ENCODE data around the gene FADD. TPM values are rescaled to one million over a fixed set of nuclear protein-coding genes. Genes with fewer than 3 reads are reported as not detected.

Gene FADD
- total RNA-seq, 2 donors from 2014 or later: 7.1 to 11.1 TPM

DNA sequence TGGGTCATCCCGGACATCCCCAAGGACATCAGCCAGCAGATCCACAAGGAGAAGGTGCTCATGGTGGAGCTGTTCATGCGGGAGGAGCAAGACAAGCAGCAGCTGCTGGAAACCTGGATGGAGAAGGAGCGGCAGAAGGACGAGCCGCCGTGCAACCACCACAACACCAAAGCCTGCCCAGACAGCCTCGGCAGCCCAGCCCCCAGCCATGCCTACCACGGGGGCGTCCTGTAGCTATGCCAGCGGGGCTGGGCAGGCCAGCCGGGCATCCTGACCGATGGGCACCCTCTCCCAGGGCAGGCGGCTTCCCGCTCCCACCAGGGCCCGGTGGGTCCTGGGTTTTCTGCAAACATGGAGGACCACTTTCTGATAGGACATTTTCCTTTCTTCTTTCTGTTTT, 15.3 kb upstream of the FADD start:
- H3K4me3 ChIP-seq: no peak overlapping the region
- no peak for DNase-seq (ENCODE audit: low spot score)
- H3K9me3 ChIP-seq: no peaks in the 10 kb centered on the region
- H3K36me3 ChIP-seq: no peaks in the 10 kb centered on the region
- no peaks in the 10 kb centered on the region for H3K27me3 ChIP-seq
- no peak overlapping the region for H3K27ac ChIP-seq
- H3K4me1 ChIP-seq: no peaks in the 10 kb centered on the region
- TF ChIP-seq, protein P1, sequence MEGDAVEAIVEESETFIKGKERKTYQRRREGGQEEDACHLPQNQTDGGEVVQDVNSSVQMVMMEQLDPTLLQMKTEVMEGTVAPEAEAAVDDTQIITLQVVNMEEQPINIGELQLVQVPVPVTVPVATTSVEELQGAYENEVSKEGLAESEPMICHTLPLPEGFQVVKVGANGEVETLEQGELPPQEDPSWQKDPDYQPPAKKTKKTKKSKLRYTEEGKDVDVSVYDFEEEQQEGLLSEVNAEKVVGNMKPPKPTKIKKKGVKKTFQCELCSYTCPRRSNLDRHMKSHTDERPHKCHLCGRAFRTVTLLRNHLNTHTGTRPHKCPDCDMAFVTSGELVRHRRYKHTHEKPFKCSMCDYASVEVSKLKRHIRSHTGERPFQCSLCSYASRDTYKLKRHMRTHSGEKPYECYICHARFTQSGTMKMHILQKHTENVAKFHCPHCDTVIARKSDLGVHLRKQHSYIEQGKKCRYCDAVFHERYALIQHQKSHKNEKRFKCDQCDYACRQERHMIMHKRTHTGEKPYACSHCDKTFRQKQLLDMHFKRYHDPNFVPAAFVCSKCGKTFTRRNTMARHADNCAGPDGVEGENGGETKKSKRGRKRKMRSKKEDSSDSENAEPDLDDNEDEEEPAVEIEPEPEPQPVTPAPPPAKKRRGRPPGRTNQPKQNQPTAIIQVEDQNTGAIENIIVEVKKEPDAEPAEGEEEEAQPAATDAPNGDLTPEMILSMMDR (IDR thresholded peaks at IDR 0.05): no peak

DNA sequence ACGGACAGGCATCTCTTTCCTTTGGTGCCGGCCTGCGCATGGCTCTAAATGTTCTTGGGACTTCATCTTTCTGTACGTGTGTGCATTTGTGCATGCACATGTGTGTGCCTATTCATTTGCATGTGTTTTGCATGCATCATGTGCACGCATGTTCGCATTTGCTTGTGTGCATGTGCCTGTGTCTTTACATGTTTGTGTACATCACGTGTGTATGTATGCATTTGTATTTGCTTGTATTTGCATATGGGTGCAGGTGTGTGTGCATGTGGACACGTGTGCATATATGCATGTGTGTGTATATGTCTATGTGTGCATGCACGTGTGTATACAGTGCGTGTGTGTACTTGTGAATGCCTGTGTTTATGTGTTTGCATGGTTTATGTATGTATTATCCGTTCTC, 13.5 kb upstream of the FADD start:
- DNase-seq (ENCODE audit: low spot score): no peak
- TF ChIP-seq, protein P1 (IDR thresholded peaks at IDR 0.05): no peak
- Histone ChIP-seq H3K9me3 (no peaks in the 10 kb centered on the region), H3K4me1 (no peaks in the 10 kb centered on the region), H3K4me3 (no peak overlapping the region), H3K27ac (no peak overlapping the region), H3K36me3 (no peaks in the 10 kb centered on the region), H3K27me3 (no peaks in the 10 kb centered on the region)

GRCh38 chr11:70191495-70192140, 11.5 kb upstream of the FADD start:
- Histone ChIP-seq H3K27me3 (no peaks in the 10 kb centered on the region), H3K36me3 (no peaks in the 10 kb centered on the region), H3K4me3 (no peak overlapping the region), H3K4me1 (no peaks in the 10 kb centered on the region), H3K9me3 (no peaks in the 10 kb centered on the region), H3K27ac (no peak overlapping the region)
- TF ChIP-seq, protein P1 (IDR thresholded peaks at IDR 0.05): peak; percentile 89 to 97
- peak; percentile 79 for DNase-seq (ENCODE audit: low spot score)

- DNase-seq (ENCODE audit: low spot score): no peak
- Histone ChIP-seq H3K36me3 (no peaks in the 10 kb centered on the region), H3K4me3 (no peak overlapping the region), H3K4me1 (no peaks in the 10 kb centered on the region), H3K27me3 (no peaks in the 10 kb centered on the region), H3K27ac (no peak overlapping the region), H3K9me3 (no peaks in the 10 kb centered on the region)
- TF ChIP-seq, protein P1 (IDR thresholded peaks at IDR 0.05): no peak
Observed at GRCh38 chr11:70192666-70193410, 10.3 kb upstream of the FADD start.

- no peaks in the 10 kb centered on the region for H3K36me3 ChIP-seq
- no peak for DNase-seq (ENCODE audit: low spot score)
- TF ChIP-seq, protein P1 (IDR thresholded peaks at IDR 0.05): no peak
- no peak overlapping the region for H3K27ac ChIP-seq
- H3K4me3 ChIP-seq: no peak overlapping the region
- no peaks in the 10 kb centered on the region for H3K4me1 ChIP-seq
- no peaks in the 10 kb centered on the region for H3K9me3 ChIP-seq
- H3K27me3 ChIP-seq: no peaks in the 10 kb centered on the region
Observed at GRCh38 chr11:70193411-70194292, 9.4 kb upstream of the FADD start.
